ENCODE data around the gene C1QTNF9.

GRCh38 chr13:24290280-24290932 is 19.0 kb upstream of the C1QTNF9 start:
- TF ChIP-seq CTCF (IDR thresholded peaks at IDR 0.05) (no peak), EZH2 (IDR thresholded peaks at IDR 0.05; ENCODE audit: borderline replicate concordance, insufficient read depth, low read depth, low read length, poor library complexity, severe bottlenecking) (no peak)
